ENCODE measurements around the gene MFGE8. TPM values are rescaled to one million over a fixed set of nuclear protein-coding genes. Genes with fewer than 3 reads are reported as not detected.

The MFGE8 gene
- total RNA-seq, 1 donor, result 195 TPM

DNA sequence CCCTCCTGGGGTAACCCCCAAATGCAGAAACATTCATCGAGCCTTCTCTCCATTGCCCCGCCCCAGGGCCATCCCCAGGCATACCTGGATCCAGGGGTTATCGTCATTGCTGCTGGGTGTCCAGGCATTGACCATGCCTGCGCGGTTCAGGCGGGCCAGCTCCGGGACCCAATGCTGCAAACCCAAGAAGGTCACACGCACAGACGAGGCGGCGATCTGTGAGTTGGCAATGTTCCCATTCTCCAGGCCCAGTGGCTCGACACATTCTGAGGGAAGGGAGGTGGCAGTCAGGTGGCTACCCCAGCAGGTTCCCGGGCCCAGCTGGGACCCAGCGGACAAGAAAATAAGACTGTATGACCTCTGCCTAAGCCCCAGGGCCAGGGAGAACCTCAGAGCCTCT lies 6.1 kb downstream of the MFGE8 start:
- TF ChIP-seq, protein P1, sequence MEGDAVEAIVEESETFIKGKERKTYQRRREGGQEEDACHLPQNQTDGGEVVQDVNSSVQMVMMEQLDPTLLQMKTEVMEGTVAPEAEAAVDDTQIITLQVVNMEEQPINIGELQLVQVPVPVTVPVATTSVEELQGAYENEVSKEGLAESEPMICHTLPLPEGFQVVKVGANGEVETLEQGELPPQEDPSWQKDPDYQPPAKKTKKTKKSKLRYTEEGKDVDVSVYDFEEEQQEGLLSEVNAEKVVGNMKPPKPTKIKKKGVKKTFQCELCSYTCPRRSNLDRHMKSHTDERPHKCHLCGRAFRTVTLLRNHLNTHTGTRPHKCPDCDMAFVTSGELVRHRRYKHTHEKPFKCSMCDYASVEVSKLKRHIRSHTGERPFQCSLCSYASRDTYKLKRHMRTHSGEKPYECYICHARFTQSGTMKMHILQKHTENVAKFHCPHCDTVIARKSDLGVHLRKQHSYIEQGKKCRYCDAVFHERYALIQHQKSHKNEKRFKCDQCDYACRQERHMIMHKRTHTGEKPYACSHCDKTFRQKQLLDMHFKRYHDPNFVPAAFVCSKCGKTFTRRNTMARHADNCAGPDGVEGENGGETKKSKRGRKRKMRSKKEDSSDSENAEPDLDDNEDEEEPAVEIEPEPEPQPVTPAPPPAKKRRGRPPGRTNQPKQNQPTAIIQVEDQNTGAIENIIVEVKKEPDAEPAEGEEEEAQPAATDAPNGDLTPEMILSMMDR (IDR thresholded peaks at IDR 0.05; ENCODE audit: extremely low read depth, low read depth, low read length), result no peak
- Histone ChIP-seq H3K79me2 (ENCODE audit: insufficient read depth, low read length) (peaks cover 61% of the 10 kb centered on the region), H3K4me2 (ENCODE audit: insufficient read depth, low read length) (no peak overlapping the region), H3K27ac (ENCODE audit: low read depth, low read length) (no peak overlapping the region), H2AFZ (ENCODE audit: low read length) (no peak overlapping the region), H3K4me1 (ENCODE audit: insufficient read depth, low read length) (peaks cover 39% of the 10 kb centered on the region), H3K27me3 (ENCODE audit: insufficient read depth, low read length) (no peaks in the 10 kb centered on the region), H3K4me3 (ENCODE audit: insufficient read depth, low read length) (no peak overlapping the region), H3K9me3 (ENCODE audit: low read depth, low read length) (no peaks in the 10 kb centered on the region), H4K20me1 (ENCODE audit: insufficient read depth, low read length) (peaks cover 66% of the 10 kb centered on the region), H3K36me3 (ENCODE audit: insufficient read depth, low read length) (peaks cover 86% of the 10 kb centered on the region)
- no peak for DNase-seq (ENCODE audit: insufficient read length, low spot score, missing footprints)

DNA sequence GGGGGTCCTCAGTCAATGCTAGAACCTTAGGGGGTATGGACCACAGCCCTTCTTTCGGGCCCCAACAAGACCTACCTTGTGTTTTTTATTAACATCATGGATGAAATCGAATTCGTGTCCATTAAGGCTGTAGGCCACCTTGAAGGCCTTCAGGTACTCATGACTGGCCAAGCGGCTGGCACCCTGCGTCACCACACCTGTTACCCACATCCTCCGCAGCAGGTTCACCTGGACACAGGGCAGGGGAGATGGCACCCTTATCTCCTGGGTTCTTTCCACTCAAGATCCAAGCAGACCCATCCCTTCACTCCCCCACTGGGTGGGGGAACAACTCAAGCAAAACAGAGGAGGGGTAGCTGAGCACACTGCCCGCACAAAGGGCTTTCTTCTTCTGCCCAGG lies 6.6 kb downstream of the MFGE8 start:
- peaks cover 34% of the 10 kb centered on the region for H3K4me1 ChIP-seq (ENCODE audit: insufficient read depth, low read length)
- no peak overlapping the region for H3K4me3 ChIP-seq (ENCODE audit: insufficient read depth, low read length)
- peaks cover 68% of the 10 kb centered on the region for H4K20me1 ChIP-seq (ENCODE audit: insufficient read depth, low read length)
- TF ChIP-seq, protein P1 (IDR thresholded peaks at IDR 0.05; ENCODE audit: extremely low read depth, low read depth, low read length), result no peak
- H3K4me2 ChIP-seq (ENCODE audit: insufficient read depth, low read length), result no peak overlapping the region
- peaks cover 60% of the 10 kb centered on the region for H3K79me2 ChIP-seq (ENCODE audit: insufficient read depth, low read length)
- no peaks in the 10 kb centered on the region for H3K9me3 ChIP-seq (ENCODE audit: low read depth, low read length)
- peaks cover 91% of the 10 kb centered on the region for H3K36me3 ChIP-seq (ENCODE audit: insufficient read depth, low read length)
- H3K27ac ChIP-seq (ENCODE audit: low read depth, low read length), result no peak overlapping the region
- H2AFZ ChIP-seq (ENCODE audit: low read length), result no peak overlapping the region
- peak; percentile 5 for DNase-seq (ENCODE audit: insufficient read length, low spot score, missing footprints)
- no peaks in the 10 kb centered on the region for H3K27me3 ChIP-seq (ENCODE audit: insufficient read depth, low read length)

DNA sequence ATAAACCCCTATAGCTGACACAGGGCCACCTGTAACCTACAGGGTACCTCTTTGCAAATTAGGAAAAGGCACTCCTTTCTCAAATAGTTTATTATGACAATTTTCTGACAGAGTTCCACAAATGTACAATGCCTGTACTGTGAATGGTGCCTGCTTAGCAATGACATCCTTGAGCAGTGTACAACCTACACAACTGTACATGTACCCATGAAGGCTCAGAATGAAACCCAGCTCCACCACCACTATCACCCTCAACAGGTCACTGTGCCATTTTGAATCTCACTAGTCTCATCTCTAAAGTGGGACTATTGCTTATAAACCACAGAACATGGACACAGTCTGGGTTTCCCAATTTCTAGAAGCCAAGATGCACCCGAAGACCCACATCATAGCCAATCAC lies 7.0 kb downstream of the MFGE8 start:
- Histone ChIP-seq H3K4me2 (ENCODE audit: insufficient read depth, low read length) (no peak overlapping the region), H4K20me1 (ENCODE audit: insufficient read depth, low read length) (peaks cover 70% of the 10 kb centered on the region), H3K4me3 (ENCODE audit: insufficient read depth, low read length) (no peak overlapping the region), H3K27me3 (ENCODE audit: insufficient read depth, low read length) (no peaks in the 10 kb centered on the region), H3K4me1 (ENCODE audit: insufficient read depth, low read length) (peaks cover 35% of the 10 kb centered on the region), H3K36me3 (ENCODE audit: insufficient read depth, low read length) (peaks cover 95% of the 10 kb centered on the region), H2AFZ (ENCODE audit: low read length) (no peak overlapping the region), H3K79me2 (ENCODE audit: insufficient read depth, low read length) (peaks cover 58% of the 10 kb centered on the region), H3K9me3 (ENCODE audit: low read depth, low read length) (no peaks in the 10 kb centered on the region), H3K27ac (ENCODE audit: low read depth, low read length) (no peak overlapping the region)
- DNase-seq (ENCODE audit: insufficient read length, low spot score, missing footprints), result peak; percentile 21
- TF ChIP-seq, protein P1 (IDR thresholded peaks at IDR 0.05; ENCODE audit: extremely low read depth, low read depth, low read length), result no peak

DNA sequence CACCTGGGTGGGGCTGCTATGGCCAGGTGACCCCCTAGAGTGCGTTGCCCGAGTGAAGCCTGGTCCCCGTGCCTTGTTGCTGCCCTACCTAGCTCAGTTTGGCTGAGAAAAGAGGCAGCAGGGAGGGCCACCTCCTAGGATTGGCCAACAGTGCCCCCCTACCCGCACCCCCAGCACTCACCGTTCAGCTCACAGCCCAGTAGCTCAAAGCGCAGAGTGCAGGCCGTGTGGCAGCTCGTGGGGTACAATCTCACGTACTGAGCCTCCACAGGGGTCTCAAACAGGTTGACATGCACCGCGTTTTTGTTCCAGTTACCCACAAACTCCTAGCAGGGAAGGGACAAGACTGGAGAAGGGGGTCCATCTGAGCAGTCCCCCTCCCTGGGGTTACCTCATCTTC lies 7.6 kb downstream of the MFGE8 start:
- H4K20me1 ChIP-seq (ENCODE audit: insufficient read depth, low read length), result peaks cover 65% of the 10 kb centered on the region

More for the DNA sequence above, 7.6 kb downstream of the MFGE8 start:
- Histone ChIP-seq H3K4me3 (ENCODE audit: insufficient read depth, low read length) (no peak overlapping the region), H3K9me3 (ENCODE audit: low read depth, low read length) (no peaks in the 10 kb centered on the region), H3K79me2 (ENCODE audit: insufficient read depth, low read length) (peaks cover 53% of the 10 kb centered on the region), H3K4me2 (ENCODE audit: insufficient read depth, low read length) (no peak overlapping the region), H3K36me3 (ENCODE audit: insufficient read depth, low read length) (peaks cover 97% of the 10 kb centered on the region), H2AFZ (ENCODE audit: low read length) (no peak overlapping the region), H3K27me3 (ENCODE audit: insufficient read depth, low read length) (no peaks in the 10 kb centered on the region), H3K27ac (ENCODE audit: low read depth, low read length) (peak overlapping the region; percentile 29), H3K4me1 (ENCODE audit: insufficient read depth, low read length) (peaks cover 35% of the 10 kb centered on the region)
- DNase-seq (ENCODE audit: insufficient read length, low spot score, missing footprints), result no peak
- TF ChIP-seq, protein P1 (IDR thresholded peaks at IDR 0.05; ENCODE audit: extremely low read depth, low read depth, low read length), result no peak

Data from osteoblast (primary cell).